ENCODE results near the gene NIPA2. TPM values are rescaled to one million over a fixed set of nuclear protein-coding genes. Genes with fewer than 3 reads are reported as not detected.

NIPA2 gene
- total RNA-seq, 1 experiment from 2014 or later: 77.9 TPM

DNA sequence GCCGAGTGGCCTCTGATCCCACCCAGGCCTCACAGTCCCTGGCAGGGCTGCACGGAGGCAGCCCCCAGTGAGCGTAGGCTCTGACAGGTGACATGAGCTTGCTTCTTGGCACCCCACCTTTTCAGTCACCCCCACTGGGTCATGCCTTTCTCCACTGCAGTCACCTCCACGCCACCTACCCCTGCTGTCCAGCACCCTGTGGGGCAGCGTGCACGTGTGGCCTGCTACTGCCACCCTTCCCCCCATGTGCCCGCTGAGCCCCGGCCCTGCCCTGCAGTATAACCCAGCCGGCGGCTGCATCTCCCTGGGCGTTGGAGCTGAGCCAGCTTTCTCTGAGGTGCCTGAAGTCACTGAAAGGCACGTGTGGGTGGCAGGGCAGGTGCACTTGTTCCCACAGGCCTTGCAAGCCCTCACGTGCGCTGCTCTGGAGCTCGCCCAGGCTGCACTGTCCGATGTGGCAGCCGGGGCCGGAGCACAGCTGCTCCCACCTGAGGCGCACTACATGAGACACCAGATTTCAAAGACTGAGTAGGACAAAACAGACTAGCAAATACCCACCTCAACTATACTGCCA lies 65.6 kb downstream of the NIPA2 start:
- H3T11ph ChIP-seq (ENCODE audit: low read length): no peak overlapping the region
- no peaks in the 10 kb centered on the region for H3K27me3 ChIP-seq (ENCODE audit: insufficient read depth, low read length)
- H3K18ac ChIP-seq (ENCODE audit: insufficient read length, low read depth, low read length): no peak overlapping the region
- H3K4me3 Mint-ChIP-seq: no peak overlapping the region
- H3K56ac ChIP-seq (ENCODE audit: insufficient read length, low read depth, low read length): no peak overlapping the region
- H3K9me3 Mint-ChIP-seq: 0 out of 5 replicates have a peak, but pooled peaks cover 0 to 3% of the 10 kb centered on the region in 2 experiments
- peaks cover 3% of the 10 kb centered on the region for H4K20me1 ChIP-seq (ENCODE audit: control insufficient read depth, insufficient read depth, insufficient read length)
- H2AK5ac ChIP-seq (ENCODE audit: insufficient read length, low read length): no peak overlapping the region
- H3K14ac ChIP-seq (ENCODE audit: insufficient read depth, low read length): no peak overlapping the region
- no peak overlapping the region for H3K9ac ChIP-seq (ENCODE audit: extremely low read depth, insufficient read length, low read length)
- no peaks in the 10 kb centered on the region for H3K4me1 Mint-ChIP-seq
- no peak overlapping the region for H2BK5ac ChIP-seq (ENCODE audit: insufficient read length, low read length)
- no peaks in the 10 kb centered on the region for H3K4me1 ChIP-seq (ENCODE audit: insufficient read depth, low read length)
- H3K27ac ChIP-seq (ENCODE audit: insufficient read length, low read depth, low read length): no peak overlapping the region
- H3K23me2 ChIP-seq (ENCODE audit: insufficient read length, low read depth, low read length, poor library complexity, severe bottlenecking): no peaks in the 10 kb centered on the region
- H3K9me3 ChIP-seq (ENCODE audit: control insufficient read depth, low read depth, low read length): no peaks in the 10 kb centered on the region
- no peaks in the 10 kb centered on the region for H3K79me2 ChIP-seq (ENCODE audit: insufficient read depth, low read length)
- H2BK12ac ChIP-seq (ENCODE audit: insufficient read length, low read depth, low read length): no peak overlapping the region
- H3K27ac Mint-ChIP-seq: no peak overlapping the region
- WGBS (ENCODE audit: extremely low coverage, insufficient read length, low lambda C conversion rate): no CpG with 5 or more reads among the region's 19 CpGs
- H3K4ac ChIP-seq (ENCODE audit: low read depth, low read length): no peak overlapping the region
- H2BK20ac ChIP-seq (ENCODE audit: low read depth, low read length, poor library complexity, severe bottlenecking): no peak overlapping the region
- H3K79me1 ChIP-seq (ENCODE audit: insufficient read depth, low read depth, low read length, poor library complexity, severe bottlenecking): no peaks in the 10 kb centered on the region
- H3K23ac ChIP-seq (ENCODE audit: insufficient read length, low read depth, low read length): no peak overlapping the region
- no peak overlapping the region for H2AFZ ChIP-seq (ENCODE audit: low read length)
- no peak overlapping the region for H2BK120ac ChIP-seq (ENCODE audit: low read depth, low read length, poor library complexity, severe bottlenecking)
- DNase-seq: no peak
- H4K8ac ChIP-seq (replicated peaks; ENCODE audit: insufficient read length, low read depth, low read length): no peak overlapping the region
- TF ChIP-seq, protein P1, sequence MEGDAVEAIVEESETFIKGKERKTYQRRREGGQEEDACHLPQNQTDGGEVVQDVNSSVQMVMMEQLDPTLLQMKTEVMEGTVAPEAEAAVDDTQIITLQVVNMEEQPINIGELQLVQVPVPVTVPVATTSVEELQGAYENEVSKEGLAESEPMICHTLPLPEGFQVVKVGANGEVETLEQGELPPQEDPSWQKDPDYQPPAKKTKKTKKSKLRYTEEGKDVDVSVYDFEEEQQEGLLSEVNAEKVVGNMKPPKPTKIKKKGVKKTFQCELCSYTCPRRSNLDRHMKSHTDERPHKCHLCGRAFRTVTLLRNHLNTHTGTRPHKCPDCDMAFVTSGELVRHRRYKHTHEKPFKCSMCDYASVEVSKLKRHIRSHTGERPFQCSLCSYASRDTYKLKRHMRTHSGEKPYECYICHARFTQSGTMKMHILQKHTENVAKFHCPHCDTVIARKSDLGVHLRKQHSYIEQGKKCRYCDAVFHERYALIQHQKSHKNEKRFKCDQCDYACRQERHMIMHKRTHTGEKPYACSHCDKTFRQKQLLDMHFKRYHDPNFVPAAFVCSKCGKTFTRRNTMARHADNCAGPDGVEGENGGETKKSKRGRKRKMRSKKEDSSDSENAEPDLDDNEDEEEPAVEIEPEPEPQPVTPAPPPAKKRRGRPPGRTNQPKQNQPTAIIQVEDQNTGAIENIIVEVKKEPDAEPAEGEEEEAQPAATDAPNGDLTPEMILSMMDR (conservative IDR thresholded peaks at IDR 0.05): no peak
- H4K5ac ChIP-seq (ENCODE audit: insufficient read length, low read depth, low read length): no peak overlapping the region
- peaks cover 28 to 46% (median 44%) of the 10 kb centered on the region in 3 experiments for H3K36me3 Mint-ChIP-seq (ENCODE audit: insufficient read depth in 1 of 3, low read depth in 3 of 3)
- H3K4me2 ChIP-seq (ENCODE audit: insufficient read depth, insufficient read length, low read length): no peak overlapping the region
- H3K27me3 Mint-ChIP-seq (ENCODE audit: low read depth): no peaks in the 10 kb centered on the region
- H2BK15ac ChIP-seq (ENCODE audit: low read depth, low read length): no peak overlapping the region
- no peak overlapping the region for H4K91ac ChIP-seq (ENCODE audit: insufficient read length, low read depth, low read length)

Data from H9 (cell line).